ENCODE measurements around the gene GID8.

GID8 gene

DNA sequence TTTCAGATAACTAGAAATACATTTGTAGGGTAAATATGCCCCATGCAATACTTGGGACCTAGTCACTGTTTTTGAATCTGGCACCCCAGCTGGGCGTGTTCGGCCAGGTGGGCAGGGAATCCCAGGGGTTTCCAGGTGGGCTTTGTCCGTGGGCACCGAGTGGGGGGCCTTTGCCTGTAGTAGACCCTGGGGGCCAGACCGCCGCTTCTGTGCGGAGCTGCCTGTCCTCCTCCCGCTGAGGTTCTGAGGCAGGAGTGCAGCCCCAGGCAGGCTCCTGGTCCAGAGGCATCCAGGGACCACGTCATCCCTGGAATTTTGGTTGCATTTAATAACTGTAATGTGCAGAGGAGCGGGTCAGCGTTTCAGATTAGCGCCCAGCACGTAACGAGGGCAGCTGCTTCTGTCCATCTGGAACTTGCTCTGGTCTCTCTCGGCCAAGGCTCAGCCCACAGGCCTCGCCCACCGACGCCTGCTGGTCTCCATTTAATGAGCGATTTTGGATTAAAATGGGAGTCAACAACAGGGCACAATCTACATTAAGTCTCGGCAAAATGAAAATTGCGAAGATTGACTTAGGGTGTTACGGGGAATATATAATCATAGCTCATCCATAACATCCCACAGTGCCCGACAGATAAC, 56.0 kb downstream of the GID8 start:
- H3K4me3 ChIP-seq (ENCODE audit: control insufficient read depth, low read depth, low read length), result no peak overlapping the region
- TF ChIP-seq, protein P1, sequence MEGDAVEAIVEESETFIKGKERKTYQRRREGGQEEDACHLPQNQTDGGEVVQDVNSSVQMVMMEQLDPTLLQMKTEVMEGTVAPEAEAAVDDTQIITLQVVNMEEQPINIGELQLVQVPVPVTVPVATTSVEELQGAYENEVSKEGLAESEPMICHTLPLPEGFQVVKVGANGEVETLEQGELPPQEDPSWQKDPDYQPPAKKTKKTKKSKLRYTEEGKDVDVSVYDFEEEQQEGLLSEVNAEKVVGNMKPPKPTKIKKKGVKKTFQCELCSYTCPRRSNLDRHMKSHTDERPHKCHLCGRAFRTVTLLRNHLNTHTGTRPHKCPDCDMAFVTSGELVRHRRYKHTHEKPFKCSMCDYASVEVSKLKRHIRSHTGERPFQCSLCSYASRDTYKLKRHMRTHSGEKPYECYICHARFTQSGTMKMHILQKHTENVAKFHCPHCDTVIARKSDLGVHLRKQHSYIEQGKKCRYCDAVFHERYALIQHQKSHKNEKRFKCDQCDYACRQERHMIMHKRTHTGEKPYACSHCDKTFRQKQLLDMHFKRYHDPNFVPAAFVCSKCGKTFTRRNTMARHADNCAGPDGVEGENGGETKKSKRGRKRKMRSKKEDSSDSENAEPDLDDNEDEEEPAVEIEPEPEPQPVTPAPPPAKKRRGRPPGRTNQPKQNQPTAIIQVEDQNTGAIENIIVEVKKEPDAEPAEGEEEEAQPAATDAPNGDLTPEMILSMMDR (IDR thresholded peaks at IDR 0.05; ENCODE audit: control insufficient read depth, insufficient read depth, low read depth, low read length, missing control alignments), result no peak
- no peak for DNase-seq (ENCODE audit: low read depth)

DNA sequence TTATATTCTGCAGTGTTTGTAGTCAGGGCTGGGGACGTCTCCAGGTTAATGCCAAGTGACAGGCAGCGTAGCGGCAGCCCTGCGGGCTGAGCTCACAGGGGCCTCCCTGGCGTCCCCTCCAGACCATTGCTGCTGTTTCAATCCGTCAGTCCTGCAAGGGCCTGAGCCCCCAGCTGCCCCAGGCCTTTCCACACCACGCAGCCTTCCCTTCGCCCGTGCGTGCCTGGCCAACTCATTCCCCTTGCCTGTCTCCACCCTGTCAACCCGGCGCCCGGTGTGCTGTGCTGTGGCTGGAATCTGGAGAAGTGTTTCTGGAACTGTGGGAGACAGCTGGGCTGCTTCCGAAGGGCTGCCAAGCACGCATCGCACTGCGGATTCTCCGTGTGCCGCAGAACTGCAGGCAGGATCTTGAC, 56.9 kb downstream of the GID8 start:
- H3K4me3 ChIP-seq (ENCODE audit: control insufficient read depth, low read depth, low read length), result no peak overlapping the region
- DNase-seq (ENCODE audit: low read depth), result no peak
- TF ChIP-seq, protein P1 (IDR thresholded peaks at IDR 0.05; ENCODE audit: control insufficient read depth, insufficient read depth, low read depth, low read length, missing control alignments), result no peak

DNA sequence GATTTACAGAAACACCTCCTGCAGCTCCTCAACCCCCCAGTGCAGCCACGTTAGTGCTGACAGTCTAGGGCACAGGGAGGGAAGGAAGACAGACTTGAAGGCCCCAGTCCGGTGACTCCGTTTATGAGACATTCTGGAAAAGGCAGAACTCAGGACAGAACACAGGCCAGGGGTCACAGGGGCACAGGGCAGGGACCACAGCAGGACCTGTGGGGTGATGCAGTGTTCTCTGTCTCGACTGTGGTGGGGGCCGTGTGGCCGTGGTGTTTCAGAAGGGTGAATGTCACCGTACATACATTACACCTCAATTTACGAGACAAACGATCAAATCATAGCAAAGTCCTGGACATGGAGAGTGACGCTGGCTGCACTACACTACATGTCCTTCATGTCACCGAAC, 57.5 kb downstream of the GID8 start:
- TF ChIP-seq, protein P1 (IDR thresholded peaks at IDR 0.05; ENCODE audit: control insufficient read depth, insufficient read depth, low read depth, low read length, missing control alignments), result no peak
- no peak overlapping the region for H3K4me3 ChIP-seq (ENCODE audit: control insufficient read depth, low read depth, low read length)
- no peak for DNase-seq (ENCODE audit: low read depth)

DNA sequence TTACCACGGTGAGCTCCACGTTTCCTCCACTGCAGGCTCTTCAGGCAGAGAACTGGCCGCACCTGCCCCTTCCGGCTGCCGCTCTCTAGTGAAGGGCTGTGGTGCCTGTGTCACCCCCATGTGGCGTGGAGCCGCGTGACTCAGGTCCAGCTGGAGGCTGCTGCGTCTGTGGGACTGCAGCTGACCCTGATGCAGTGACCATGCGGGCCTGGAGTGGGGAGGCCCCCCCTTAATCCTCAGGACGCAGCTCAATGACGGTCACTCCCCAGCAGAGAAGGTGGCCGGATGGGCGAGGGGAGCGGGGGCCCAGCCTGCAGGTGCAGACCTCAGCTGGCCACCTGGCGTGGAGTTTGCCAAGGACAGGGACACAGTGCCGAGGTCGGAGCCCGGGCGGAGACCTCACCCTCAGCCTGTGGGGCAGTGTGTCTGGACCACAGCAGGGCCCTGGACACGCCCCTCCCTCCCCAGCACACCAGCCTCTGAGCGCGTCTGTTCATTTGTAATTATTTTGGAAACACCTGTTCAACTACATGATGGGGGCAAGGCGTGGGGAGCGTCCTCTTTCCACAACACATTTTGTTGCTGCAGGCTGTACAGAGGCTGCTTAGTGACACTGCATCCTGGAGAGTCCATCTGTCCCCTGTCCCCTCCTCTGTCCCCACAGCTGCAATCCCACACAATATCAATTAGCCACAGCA, 58.1 kb downstream of the GID8 start:
- TF ChIP-seq, protein P1 (IDR thresholded peaks at IDR 0.05; ENCODE audit: control insufficient read depth, insufficient read depth, low read depth, low read length, missing control alignments), result no peak
- no peak overlapping the region for H3K4me3 ChIP-seq (ENCODE audit: control insufficient read depth, low read depth, low read length)
- DNase-seq (ENCODE audit: low read depth), result no peak

DNA sequence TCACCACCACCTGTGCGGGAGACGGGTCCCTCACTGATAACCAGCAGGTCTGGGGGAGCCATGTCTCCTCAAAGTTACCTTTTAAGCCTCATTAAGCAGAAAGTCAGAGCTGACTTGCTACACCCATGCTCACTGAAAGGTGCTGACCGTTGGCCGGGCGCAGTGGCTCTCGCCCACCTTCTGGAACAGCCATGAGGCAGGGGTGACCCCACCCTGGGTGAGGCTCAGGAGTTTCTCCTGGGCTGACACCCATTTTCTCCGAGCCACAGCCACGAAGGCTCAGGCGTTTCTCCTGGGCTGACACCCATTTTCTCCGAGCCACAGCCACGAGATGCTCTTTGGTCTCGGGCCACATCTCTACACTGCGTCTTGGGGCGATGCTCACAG, 58.6 kb downstream of the GID8 start:
- TF ChIP-seq, protein P1 (IDR thresholded peaks at IDR 0.05; ENCODE audit: control insufficient read depth, insufficient read depth, low read depth, low read length, missing control alignments), result no peak
- no peak for DNase-seq (ENCODE audit: low read depth)
- H3K4me3 ChIP-seq (ENCODE audit: control insufficient read depth, low read depth, low read length), result no peak overlapping the region

DNA sequence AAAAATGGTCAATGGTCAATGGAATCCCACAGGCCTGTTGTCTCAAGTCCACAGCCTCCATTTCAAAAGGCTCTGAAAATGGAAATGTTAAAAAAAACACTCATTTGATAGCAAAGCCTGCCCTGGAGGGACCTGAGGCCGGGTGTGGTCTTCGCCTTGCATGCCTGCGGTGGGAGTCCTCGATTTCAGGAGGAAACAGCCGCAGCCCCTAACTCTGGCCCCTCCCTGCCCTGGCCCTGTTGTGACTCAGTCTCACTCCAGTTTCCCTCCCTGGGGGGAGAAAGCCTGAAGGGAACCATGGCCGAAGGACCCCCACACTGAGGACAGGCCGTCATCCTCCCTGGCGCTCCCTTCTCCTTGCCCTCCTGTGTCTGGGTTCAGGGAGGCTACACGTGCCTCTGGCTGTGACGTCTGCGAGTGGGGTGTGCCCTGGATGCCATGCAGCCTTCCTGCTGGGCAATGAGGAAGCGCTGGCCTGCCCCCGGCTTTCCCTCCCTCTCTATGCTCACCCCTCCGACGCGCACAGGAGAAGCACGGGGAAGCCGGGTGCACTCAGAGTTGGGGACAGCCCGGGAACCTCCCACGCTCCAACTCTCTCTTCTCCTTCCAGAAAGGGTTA, 59.6 kb downstream of the GID8 start:
- no peak overlapping the region for H3K4me3 ChIP-seq (ENCODE audit: control insufficient read depth, low read depth, low read length)
- TF ChIP-seq, protein P1 (IDR thresholded peaks at IDR 0.05; ENCODE audit: control insufficient read depth, insufficient read depth, low read depth, low read length, missing control alignments), result no peak
- DNase-seq (ENCODE audit: low read depth), result no peak
